Suprapubic skin (tissue), 4 donors: ENCODE results near the gene ST6GALNAC1. TPM values are rescaled to one million over a fixed set of nuclear protein-coding genes. Genes with fewer than 3 reads are reported as not detected.
"Not testable (repeated sequence)": the region's sequence is repeated elsewhere in the genome, so short reads cannot be mapped to it uniquely, and the experiment has no call there.

Experiments used
- DNase-seq, 2 donors: peaks; one replicate each; pipeline ENCODE4 v3.0.0-alpha.2; 2019; ENCODE audit warnings: low spot score in 2 of 2
- H3K27ac ChIP-seq: fragments of 200-600 bp; sonication (generic); one replicate; pipeline ENCODE4 v1.5.1; 2019
- H3K27me3 ChIP-seq: fragments of 200-600 bp; sonication (generic); one replicate; pipeline ENCODE4 v1.5.1; 2019
- H3K36me3 ChIP-seq: fragments of 200-600 bp; sonication (generic); one replicate; pipeline ENCODE4 v1.5.1; 2019
- H3K4me1 ChIP-seq: fragments of 200-600 bp; sonication (generic); one replicate; pipeline ENCODE4 v1.5.1; 2019
- H3K4me3 ChIP-seq: fragments of 200-600 bp; sonication (generic); one replicate; pipeline ENCODE4 v1.5.1; 2019; ENCODE audit warnings: mild to moderate bottlenecking
- H3K9me3 ChIP-seq: fragments of 200-600 bp; sonication (generic); one replicate; pipeline ENCODE4 v1.5.1; 2019
- EP300 ChIP-seq: sonication (generic); formaldehyde crosslinking; IDR thresholded peaks from one replicate; pipeline ENCODE4 v1.6.1; 2017; ENCODE audit warnings: antibody characterized with exemption
- POLR2A ChIP-seq, 2 donors: fragments of 450-650 bp; IDR thresholded peaks; one replicate each; pipeline ENCODE4 v1.6.1; 2017; ENCODE audit warnings: antibody characterized with exemption in 2 of 2, mild to moderate bottlenecking in 2 of 2, moderate library complexity in 2 of 2
- POLR2AphosphoS5 ChIP-seq, 3 donors: sonication (generic); formaldehyde crosslinking; IDR thresholded peaks; one replicate each; pipeline ENCODE4 v1.6.1; 2017; ENCODE audit warnings: antibody characterized with exemption in 3 of 3
- WGBS: methylation state at CpG from one replicate; pipeline ENCODE4 v1.1.5; 2018; 5-methylcytosine and 5-hydroxymethylcytosine counted together
- total RNA-seq, 4 donors: library from RNA; depleted of rRNA; stranded (reverse); fragments of >200 nt; gene quantifications; one replicate each; pipeline ENCODE4 v1.1.0, GENCODE V29; 2016
- TF ChIP-seq, protein P1 (sequence below), 2 donors: fragments of 200-600 bp in 1 of 2; fragments of 450-650 bp in 1 of 2; sonication (generic) in 1 of 2; IDR thresholded peaks; one replicate each; pipeline ENCODE4 v1.5.1; 2016 to 2019; ENCODE audit warnings: antibody characterized with exemption in 2 of 2, mild to moderate bottlenecking in 1 of 2, moderate library complexity in 1 of 2

The ST6GALNAC1 gene
- total RNA-seq, 4 donors from 2014 or later = 0.38 to 3.7 (median 1.3) TPM

DNA sequence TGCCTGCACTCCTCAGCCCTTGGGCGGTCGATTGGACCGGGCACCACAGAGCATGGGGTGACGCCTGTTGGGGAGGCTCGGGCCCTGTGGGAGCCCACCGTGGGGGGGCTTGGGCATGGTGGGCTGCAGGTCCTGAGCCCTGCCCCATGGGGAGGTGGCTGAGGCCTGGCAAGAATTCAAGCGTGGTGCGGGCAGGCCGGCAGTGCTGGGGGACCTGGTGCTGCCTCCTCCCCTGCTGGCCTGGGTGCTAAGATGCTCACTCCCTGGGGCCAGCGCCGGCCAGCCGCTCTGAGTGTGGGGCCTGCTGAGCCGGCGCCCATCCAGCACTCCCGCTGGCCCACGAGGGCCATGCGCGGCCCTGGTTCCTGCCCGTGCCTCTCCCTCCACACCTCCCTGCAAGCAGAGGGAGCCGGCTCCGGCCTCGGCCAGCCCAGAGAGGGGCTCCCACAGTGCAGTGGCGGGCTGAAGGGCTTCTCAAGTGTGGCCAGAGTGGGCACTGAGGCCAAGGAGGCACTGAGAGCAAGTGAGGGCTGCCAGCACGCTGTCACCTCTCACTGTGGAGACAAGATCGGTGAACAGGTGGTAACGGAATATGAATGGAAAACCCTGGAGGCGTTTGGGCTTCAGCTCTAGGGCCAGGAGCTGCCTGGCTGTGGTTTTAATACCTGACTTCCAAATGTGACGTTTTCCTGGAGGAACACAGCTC lies 28.5 kb downstream of the ST6GALNAC1 start:
- TF ChIP-seq EP300 (no peak), POLR2A (IDR thresholded peaks at IDR 0.05) (no peak), POLR2AphosphoS5 (IDR thresholded peaks at IDR 0.05) (no peak)
- TF ChIP-seq, protein P1, sequence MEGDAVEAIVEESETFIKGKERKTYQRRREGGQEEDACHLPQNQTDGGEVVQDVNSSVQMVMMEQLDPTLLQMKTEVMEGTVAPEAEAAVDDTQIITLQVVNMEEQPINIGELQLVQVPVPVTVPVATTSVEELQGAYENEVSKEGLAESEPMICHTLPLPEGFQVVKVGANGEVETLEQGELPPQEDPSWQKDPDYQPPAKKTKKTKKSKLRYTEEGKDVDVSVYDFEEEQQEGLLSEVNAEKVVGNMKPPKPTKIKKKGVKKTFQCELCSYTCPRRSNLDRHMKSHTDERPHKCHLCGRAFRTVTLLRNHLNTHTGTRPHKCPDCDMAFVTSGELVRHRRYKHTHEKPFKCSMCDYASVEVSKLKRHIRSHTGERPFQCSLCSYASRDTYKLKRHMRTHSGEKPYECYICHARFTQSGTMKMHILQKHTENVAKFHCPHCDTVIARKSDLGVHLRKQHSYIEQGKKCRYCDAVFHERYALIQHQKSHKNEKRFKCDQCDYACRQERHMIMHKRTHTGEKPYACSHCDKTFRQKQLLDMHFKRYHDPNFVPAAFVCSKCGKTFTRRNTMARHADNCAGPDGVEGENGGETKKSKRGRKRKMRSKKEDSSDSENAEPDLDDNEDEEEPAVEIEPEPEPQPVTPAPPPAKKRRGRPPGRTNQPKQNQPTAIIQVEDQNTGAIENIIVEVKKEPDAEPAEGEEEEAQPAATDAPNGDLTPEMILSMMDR (IDR thresholded peaks at IDR 0.05) = no peak
- Histone ChIP-seq H3K27me3 (no peaks in the 10 kb centered on the region), H3K9me3 (no peaks in the 10 kb centered on the region), H3K27ac (no peak overlapping the region), H3K4me1 (peaks cover 21% of the 10 kb centered on the region), H3K4me3 (no peak overlapping the region), H3K36me3 (no peaks in the 10 kb centered on the region)
- DNase-seq = peak in 1 of 2 donors; percentile 59
- 92% methylated on average over 6 of the region's 28 CpGs for WGBS

DNA sequence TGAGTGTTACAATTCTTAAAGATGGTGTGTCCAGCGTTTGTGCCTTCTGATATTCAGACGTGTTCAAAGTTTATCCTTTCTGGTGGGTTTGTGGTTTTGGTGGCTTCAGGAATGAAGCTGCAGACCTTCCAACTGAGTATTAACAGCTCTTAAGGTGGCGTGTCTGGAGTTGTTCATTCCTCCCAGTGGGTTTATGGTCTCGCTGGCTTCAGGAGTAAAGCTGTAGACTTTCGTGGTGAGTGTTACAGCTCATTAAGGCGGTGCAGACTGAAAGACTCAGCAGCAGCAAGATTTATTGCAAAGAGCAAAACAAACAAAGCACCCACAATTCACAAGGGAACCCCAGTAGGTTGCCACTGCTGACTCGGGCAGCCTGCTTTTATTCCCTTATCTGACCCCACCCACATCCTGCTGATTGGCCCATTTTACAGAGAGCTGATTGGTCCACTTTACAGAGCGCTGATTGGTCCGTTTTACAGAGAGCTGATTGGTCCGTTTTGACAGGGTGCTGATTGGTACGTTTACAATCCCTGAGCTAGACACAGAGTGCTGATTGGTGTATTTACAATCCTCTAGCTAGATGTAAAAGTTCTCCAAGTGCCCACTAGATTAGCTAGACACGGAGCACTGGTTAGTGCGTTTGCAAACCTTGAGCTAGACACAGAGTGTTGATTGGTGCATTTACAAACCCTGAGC lies 29.3 kb downstream of the ST6GALNAC1 start:
- 65% methylated on average over 13 of the region's 13 CpGs for WGBS

DNA sequence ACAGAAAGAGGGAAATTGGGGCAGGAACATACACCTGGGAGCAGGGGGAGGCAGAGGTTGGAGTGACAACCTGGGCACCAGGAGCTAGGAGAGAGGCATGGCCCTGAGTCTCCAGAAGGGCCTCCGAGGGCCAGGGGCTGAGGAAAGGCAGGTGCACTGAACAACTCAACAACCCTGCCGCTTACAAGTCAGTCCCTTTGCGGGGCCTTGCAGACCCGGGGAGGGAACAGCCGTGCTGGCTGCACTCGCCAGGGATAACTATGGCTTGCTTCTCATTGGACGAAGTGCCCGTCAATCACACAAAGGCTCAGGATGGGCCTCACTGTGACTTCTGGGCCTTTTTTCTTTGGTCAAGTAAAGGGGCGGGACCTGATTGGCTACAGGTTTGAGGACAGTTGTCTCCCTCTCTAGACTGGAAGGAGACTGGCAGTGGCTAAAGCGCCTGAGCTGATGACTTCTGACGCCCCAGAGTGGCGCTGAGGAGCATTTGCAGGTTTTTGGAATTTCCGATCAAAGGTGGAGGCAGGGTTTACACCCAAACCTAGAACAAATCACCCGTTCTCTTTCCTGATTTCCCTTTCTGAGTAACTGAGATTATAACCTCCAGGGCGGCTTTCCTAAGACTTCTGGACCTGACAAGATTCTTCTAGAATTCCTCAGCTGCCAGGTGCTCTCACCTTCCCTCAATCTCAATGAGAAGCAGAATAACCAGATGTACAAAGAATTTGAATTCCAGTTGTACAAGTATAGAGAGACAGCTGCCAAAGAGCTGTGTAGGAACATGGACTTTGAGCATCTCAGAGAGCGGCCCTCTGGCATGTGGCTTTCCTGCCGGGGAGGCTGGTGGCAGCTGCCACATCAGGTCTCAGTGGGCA lies 30.3 kb downstream of the ST6GALNAC1 start:
- H3K4me3 ChIP-seq = no peak overlapping the region
- H3K9me3 ChIP-seq = no peaks in the 10 kb centered on the region
- H3K36me3 ChIP-seq = no peaks in the 10 kb centered on the region
- TF ChIP-seq, protein P1 (IDR thresholded peaks at IDR 0.05) = no peak
- TF ChIP-seq POLR2A (IDR thresholded peaks at IDR 0.05) (no peak), EP300 (no peak), POLR2AphosphoS5 (IDR thresholded peaks at IDR 0.05) (no peak)
- no peak for DNase-seq
- H3K27me3 ChIP-seq = no peaks in the 10 kb centered on the region
- H3K4me1 ChIP-seq = peaks cover 21% of the 10 kb centered on the region
- no peak overlapping the region for H3K27ac ChIP-seq
- 70% methylated on average over 15 of the region's 17 CpGs for WGBS

More for the DNA sequence above, 29.3 kb downstream of the ST6GALNAC1 start:
- H3K4me3 ChIP-seq, H3K36me3 ChIP-seq, H3K9me3 ChIP-seq, H3K27ac ChIP-seq, H3K27me3 ChIP-seq: not testable (repeated sequence)
- peak in 1 of 2 donors; percentile 12 for DNase-seq
- H3K4me1 ChIP-seq = peaks cover 21% of the 10 kb centered on the region

DNA sequence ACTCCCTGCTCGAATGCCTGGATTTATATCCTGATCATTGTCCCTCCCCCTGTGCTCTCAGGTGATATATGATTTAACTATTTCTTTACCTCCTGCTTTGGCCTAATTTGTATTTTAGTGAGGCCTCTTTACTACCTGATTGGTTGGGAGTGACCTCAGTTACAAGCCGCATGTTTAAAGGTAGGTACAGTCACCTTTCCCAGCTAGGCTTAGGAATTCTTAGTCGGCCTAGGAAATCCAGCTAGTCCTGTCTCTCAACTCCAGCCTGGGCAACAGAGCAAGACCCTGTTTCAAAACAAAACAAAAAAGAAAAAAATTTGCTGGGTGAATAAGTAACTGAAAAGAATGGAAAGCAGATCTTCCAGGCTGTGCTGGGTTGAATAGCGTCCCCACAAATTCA lies 31.1 kb downstream of the ST6GALNAC1 start:
- Histone ChIP-seq H3K27me3 (no peaks in the 10 kb centered on the region), H3K4me1 (peaks cover 21% of the 10 kb centered on the region), H3K9me3 (no peaks in the 10 kb centered on the region), H3K4me3 (no peak overlapping the region), H3K27ac (no peak overlapping the region), H3K36me3 (no peaks in the 10 kb centered on the region)
- DNase-seq = no peak
- TF ChIP-seq EP300 (no peak), POLR2A (IDR thresholded peaks at IDR 0.05) (no peak), POLR2AphosphoS5 (IDR thresholded peaks at IDR 0.05) (no peak)
- TF ChIP-seq, protein P1 (IDR thresholded peaks at IDR 0.05) = no peak
- 73% methylated on average over 4 of the region's 4 CpGs for WGBS

DNA sequence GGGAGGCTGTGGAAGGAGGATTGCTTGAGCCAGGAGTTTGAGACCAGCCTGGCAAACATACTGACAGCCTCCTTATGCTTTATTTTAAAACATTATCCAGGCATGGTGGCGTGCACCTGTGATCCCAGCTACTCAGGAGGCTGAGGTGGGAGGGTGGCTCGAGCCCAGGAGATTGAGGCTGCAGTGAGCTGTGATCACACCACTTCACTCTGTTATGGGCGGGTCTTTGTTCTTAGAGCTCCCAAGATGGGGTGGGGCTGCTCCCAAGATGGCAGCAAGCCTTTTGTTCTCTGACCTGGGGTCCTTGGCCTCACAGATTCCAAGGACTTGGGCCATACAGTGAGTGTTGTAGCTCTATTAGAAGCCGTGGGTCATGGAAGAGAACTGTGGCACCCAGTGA lies 31.8 kb downstream of the ST6GALNAC1 start:
- Histone ChIP-seq H3K4me1 (peaks cover 21% of the 10 kb centered on the region), H3K27me3 (no peaks in the 10 kb centered on the region), H3K4me3 (no peak overlapping the region), H3K36me3 (no peaks in the 10 kb centered on the region), H3K27ac (no peak overlapping the region), H3K9me3 (no peaks in the 10 kb centered on the region)
- peak in 1 of 2 donors; percentile 47 for DNase-seq
- 79% methylated on average over 4 of the region's 4 CpGs for WGBS
- TF ChIP-seq POLR2A (IDR thresholded peaks at IDR 0.05) (no peak), EP300 (no peak), POLR2AphosphoS5 (IDR thresholded peaks at IDR 0.05) (no peak)
- TF ChIP-seq, protein P1 (IDR thresholded peaks at IDR 0.05) = no peak

DNA sequence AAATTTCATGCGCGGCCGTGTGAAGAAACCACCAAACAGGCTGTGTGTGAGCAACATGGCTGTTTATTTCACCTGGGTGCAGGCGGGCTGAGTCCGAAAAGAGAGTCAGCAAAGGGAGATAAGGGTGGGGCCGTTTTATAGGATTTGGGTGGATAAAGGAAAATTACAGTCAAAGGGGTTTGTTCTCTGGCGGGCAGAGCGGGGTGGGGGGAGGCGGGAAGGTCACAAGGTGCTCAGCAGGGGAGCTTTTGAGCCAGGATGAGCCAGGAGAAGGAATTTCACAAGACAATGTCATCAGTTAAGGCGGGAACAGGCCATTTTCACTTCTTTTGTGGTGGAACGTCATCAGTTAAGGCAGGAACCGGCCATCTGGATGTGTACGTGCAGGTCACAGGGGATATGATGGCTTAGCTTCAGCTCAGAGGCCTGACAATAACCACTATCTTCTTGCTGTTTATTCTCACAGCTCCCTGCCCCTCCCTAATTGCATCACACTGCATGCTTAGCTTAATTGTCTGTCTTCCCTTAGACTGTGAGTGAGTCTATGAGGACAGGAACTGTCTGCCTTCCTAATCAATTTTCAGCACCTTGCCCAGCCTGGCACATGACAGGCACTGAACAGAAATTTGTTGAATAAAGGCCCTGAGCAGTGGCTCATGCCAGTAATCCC lies 32.3 kb downstream of the ST6GALNAC1 start:
- not testable (repeated sequence) for H3K27me3 ChIP-seq, H3K36me3 ChIP-seq, H3K9me3 ChIP-seq, H3K27ac ChIP-seq, H3K4me3 ChIP-seq
- 68% methylated on average over 13 of the region's 13 CpGs for WGBS
- peak in 1 of 2 donors; percentile 13 for DNase-seq
- H3K4me1 ChIP-seq = peaks cover 21% of the 10 kb centered on the region

DNA sequence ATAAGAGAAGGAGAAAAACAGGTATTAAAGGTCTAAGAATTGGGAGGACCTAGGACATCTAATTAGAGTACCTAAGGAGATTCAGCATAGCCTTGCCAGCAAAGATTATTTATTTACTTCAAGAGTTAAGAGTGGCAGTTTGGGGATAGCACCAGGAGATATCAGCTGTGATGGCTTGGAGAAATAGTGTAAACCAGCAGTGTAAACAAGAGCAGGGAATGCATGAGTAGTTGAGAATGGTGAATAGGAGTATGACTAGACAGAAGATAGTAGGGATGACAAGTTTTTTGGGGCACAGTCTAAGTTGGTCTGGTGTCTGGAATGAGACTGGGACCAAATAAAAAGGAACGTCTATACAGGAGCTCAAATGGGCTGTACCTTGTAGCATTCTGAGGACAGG lies 36.9 kb downstream of the ST6GALNAC1 start:
- DNase-seq, H3K4me3 ChIP-seq, H3K4me1 ChIP-seq, H3K9me3 ChIP-seq, H3K36me3 ChIP-seq, H3K27ac ChIP-seq, H3K27me3 ChIP-seq: not testable (repeated sequence)
- 76% methylated on average over 1 of the region's 1 CpG for WGBS
